NCI-H2081 (cell line): ENCODE results near the gene ELMO3.

ENCODE experiments used
- DNase-seq, 2 experiments: peaks; one replicate each; lab custom pipeline; 2025; lab: John Stamatoyannopoulos, UW

Gene ELMO3

DNA sequence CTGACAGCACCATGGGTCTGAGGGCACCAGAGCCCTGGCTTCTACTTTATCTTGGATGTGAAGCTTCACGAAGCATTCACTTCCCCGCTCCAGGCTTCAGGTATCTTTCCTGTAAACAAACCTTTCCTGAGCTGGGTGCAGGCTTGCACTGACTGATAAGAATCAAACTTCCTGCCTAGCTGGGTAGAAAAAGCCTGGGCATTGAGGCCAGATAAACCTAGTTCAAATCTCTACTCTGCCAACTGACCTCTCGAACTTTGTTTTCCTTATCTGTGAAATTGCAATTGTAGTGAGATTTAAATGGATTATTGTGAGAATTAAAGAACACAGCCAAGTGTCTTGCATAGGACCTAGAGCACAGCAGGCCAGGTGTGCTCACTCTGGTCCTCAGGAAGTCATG lies 25.1 kb downstream of the ELMO3 start:
- DNase-seq = no peak

DNA sequence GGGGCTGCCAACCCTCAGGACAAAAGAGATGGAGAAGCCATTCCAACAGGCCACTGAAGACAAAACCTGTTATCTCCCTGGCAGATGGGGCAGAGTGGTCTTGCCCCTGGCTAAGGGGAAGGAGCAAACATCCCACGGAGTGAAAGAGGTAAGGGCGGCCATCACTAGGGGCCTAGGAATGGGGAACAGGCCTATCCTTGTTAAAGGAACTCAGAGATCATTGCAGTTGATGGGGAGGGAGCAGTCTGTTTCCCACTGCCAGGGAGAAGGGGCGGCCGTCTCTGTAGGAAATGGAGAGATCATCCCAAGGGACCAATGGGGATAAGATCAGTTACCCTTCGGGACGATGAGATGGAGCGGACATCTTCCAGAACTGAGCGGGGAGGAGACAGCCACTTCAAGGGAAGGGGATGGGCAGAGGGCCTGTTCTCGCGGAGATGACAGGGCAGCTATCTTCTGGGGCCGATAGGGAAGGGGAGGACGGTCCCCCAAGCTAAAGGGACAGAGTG lies 27.4 kb downstream of the ELMO3 start:
- no peak for DNase-seq

GRCh38 chr16:67226804-67227566 lies 28.1 kb downstream of the ELMO3 start, which contains the start of gene TMEM208:
Gene TMEM208 (plus strand): TSS chr16:67227130. CDS start chr16:67227219, 89 bp downstream.
- peak; percentile 92 to 95 for DNase-seq

GRCh38 chr16:67227567-67227921 lies 28.6 kb downstream of the ELMO3 start:
- DNase-seq = no peak

DNA sequence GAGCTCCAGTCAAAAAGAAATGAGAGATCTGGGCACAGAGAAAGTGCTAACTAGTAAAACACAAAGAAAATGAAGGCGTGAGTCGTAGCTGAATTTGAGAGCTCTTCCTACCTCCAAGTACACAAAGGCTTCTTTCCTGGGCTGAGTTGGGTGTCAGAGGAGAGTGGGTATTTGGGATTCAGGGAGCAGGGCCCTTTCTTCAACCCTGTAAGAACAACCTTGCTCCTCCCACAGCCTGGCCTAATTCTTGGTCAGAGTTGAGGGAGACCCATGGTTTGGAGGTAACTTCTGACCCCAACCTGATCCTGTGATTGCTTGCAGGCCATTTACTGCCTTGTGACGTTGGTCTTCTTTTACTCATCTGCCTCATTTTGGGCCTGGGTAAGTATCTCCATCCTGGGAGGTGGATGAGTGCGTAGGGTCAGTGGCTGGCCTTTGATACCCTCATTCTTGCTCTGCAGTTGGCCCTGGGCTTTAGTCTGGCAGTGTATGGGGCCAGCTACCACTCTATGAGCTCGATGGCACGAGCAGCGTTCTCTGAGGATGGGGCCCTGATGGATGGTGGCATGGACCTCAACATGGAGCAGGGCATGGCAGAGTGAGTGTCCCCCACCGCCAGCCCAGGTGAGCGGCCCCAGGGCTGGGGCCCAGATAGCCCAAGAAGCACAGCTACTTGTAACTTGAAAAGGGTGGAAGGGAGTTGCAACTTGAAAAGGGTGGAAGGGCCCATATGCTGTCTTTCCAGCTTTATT lies 29.3 kb downstream of the ELMO3 start:
- DNase-seq = no peak

- DNase-seq = no peak
These were observed 30.0 kb downstream of the ELMO3 start for GRCh38 chr16:67228905-67229304.

DNA sequence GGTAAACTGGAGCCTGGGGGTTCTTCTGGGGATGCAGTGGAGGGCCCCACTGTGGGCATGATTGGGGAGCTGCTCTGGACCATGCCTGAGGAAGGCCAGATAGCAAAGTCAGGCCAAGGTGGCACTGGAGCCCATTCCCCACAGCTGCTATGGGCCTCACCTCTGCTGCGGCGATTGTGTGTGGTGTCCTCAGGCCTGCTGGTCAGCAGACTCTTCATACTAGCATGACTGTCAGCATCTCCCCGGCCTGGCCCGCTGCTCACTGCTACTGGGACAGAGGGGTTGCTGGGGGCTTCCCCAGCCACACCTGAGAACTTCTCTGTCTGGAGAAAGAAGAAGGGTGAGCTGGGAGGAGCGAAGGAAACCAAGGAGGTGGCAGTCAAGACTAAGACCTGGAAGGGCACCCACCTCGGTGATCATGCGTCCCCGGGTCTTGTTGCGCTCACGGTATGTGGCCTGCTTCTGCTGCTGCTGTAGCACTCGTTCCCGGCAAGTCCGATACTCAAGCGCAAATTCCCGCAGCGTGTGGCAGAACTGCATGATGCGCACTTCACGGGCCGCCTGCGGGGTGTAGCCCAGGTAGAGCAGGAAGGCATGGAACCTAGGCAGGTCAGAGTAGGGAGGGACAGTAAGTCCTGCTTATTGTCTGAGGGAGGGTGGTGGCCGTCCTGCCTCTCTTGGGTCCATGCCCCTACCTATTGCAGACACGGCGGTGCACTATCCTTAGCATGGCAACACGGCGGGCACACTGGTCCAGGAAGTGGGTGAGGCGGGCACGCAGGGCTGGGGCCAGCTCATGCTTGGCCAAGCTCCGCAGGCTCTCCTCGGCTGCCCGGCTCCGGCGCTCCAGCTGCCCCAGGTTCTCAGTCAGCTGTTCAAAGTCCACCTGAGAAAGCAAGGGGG lies 31.2 kb downstream of the ELMO3 start:
- no peak for DNase-seq

GRCh38 chr16:67230809-67231660 lies 32.1 kb downstream of the ELMO3 start:
- no peak for DNase-seq

DNA sequence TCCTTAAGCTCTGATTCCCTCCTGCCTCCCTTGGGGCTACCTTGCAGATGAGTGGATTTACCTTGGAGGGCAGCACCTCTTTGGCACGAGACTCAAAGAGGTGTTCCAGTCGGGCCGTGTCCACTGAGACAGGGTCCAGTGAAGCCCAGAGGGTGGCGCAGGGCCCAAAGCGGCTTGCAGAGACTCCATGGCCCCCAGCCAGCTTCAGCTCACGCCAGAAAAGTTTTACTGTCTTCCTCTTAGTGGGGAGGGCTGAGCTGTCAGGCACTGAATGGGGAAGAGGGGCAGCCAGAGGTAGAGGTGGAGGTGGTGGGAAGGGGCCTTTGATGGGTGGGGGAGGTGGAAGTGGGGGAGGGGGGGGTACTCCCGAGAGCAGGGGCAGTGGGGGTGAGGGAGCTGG lies 34.7 kb downstream of the ELMO3 start:
- DNase-seq = no peak

- DNase-seq = no peak
These were observed 35.3 kb downstream of the ELMO3 start for GRCh38 chr16:67234180-67234597.

DNA sequence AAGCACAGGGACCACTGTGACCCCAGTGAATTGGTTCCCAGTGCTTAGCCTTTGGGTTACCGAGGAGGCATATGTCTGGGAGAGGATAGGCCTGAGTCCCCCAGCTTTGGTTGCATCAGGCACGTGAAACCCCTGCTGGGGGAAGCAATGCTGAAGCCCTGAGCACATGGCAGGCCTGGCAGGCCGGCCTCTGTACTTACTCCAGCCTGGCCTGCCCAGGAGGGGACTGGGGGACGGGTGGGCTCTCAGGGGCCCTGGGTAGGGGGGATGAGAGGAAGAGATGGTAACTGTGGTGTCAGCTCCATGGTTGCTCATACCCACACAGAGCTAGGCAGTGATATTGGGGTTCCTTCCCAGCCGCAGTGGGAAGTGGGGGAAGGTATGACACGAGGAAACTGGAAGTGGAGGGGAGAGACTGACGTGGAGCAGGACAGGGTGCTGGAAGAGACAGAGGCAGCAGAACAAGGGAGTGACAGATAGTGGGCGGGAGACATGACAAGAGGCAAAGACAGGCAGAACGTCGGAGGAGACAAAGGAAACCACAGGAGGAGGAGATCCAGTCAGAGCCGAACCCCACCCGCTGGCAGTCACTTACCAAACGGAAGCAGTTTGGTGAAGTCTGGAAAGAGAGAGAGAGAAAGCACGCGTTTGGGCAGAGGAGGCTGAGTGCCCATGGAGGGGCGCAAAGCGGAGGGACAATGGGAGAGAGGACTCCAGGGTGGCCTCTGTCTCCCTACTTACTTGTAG lies 37.1 kb downstream of the ELMO3 start:
- no peak for DNase-seq

DNA sequence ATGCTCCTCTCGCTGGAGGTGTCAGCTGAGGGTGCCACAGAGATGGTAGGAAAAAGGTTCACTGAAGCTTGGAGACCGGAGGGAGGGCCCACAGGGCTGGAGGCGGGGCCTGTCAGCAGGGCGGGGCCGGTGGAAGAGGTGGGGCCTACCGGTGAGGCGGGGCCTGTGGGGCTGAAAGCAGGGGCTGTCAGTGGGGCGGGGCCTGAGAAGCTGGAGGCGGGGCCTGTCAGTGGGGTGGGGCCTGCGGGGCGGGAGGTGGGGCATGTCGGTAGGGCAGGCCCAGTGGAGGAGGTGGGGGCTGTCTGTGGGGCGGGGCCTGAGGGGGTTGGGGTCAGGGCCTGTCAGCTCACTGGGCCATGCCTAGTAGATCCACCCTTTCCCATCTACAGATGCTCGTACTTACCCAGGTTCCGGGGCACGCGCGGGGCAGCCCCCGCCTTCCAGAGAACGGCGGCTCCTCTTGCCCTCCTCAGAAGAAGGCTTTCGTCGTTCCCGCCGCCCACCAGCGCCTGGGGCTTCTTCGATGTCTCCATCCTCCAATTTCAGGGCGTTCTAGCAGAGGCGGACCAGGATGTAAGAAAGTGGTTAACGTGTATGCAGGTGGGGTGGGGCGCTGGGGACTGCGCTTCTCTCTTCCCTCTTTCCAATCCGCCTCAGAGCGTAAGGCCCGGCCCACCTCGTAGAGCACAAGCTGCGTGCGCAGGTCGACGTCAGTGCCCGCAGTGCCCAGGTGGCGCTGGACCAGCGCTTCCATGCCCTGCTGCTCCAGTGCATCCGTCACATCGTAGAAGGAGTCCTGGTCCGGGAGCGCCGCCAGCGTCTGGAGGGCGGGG lies 37.8 kb downstream of the ELMO3 start:
- DNase-seq = peak; percentile 65 to 66

DNA sequence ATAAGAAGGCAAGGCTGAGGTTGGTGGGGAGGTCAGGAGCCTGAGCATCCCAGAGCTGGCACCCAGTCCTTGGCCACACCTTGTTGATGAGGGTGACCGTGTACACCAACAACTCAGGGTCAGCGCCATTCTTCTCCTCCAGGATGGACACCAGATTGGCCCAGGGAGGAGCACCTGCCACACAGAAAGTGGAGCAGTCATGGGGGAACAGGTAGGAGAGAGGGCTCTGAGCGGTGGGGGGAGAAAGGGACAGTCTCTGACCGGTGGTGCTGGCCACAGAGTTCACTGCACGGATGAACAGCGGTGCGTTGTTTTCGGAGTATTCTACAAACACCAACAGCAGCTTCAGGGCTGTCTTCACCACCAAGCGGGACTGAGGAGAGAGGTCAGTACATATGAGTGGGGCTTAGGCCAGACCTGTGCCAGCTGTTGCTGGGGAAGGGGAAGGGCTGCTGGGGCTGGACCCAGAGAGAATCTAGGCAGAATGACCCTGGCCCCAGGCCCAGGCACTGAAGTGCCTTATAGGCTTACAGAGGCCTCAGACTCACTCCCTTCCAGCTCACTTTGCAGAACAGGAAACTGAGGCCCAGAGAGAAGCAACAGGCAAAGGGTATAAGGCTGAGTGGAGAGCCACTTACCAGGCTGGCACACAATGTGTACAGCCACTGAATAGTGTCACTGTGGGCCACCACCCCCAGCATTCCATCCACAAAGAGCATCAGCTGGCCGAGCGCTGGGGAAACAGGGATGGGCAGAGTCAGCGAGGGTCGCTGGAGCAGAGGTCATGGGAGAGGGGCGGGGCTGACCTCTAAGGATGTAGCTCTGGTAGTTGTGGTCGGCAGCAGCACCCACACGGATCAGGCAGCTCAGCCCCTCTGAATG lies 38.7 kb downstream of the ELMO3 start:
- DNase-seq = no peak

DNA sequence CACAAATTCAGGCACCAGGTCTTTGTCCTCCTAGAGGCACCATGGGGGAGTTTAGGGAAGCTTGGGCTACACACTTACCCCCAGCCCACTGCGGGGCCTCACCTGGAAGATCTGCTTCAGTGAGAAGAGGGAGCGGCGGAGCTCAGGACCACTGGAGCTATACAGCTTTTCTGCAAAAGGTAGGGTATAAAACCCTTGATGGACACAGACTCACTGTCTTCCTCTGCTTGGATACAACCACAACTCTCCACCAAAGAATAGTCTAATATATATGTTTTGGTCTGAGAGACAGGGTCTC lies 39.3 kb downstream of the ELMO3 start:
- no peak for DNase-seq

DNA sequence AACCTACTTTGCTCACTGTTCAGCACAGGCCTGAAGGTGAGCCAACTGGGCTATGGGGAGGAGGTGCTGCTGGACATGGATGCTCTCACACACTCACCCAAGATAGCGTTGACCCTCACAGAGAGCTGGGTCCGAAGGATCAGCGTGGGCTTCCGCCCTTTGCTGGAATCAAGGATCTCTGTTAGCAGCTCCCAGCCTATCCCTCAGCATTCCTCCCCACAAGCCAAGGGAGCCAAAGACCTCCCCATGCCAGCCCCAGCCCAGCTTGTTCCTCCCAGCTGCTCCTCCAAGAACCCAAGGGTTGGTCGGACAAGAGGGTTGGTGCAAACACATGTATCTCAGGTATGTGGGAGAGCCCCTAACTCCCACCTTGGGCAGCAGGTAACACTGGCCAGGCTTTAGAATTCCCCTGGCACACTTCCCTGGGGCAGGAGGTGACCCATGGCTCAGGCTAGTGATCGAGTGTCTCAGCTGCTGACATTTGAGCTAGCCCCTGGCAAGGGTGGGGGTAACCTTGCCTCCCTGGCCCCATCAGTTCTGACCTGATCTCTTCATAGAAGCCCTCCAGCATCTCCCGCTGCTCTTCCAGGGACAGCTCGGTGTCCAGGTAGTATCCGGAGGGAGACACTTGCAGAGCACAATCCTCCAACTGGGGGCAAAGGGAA lies 40.0 kb downstream of the ELMO3 start:
- no peak for DNase-seq

GRCh38 chr16:67240506-67240905 lies 41.6 kb downstream of the ELMO3 start:
- DNase-seq = no peak

GRCh38 chr16:67241008-67241900 lies 42.3 kb downstream of the ELMO3 start:
- no peak for DNase-seq
